Loucy (cell line): ENCODE data around the gene SYNE3.

Source experiments
- H2AFZ ChIP-seq: fragments of 200-600 bp; sonication (generic); 2 replicates; pipeline ENCODE4 v1.6.0; 2016; ENCODE audit warnings: antibody characterized with exemption, mild to moderate bottlenecking, low read length, moderate library complexity
- H3F3A ChIP-seq: fragments of 200-600 bp; 2 replicates; pipeline ENCODE4 v1.6.0; 2016; ENCODE audit warnings: antibody characterized with exemption, low read depth, mild to moderate bottlenecking
- H3K27me3 ChIP-seq: fragments of 200-600 bp; sonication (generic); 2 replicates; pipeline ENCODE4 v1.6.1; 2014; ENCODE audit warnings: low read length, mild to moderate bottlenecking; ENCODE audit not compliant: insufficient read depth, poor library complexity, severe bottlenecking
- H3K36me3 ChIP-seq: fragments of 200-600 bp; sonication (generic); 2 replicates; pipeline ENCODE4 v1.6.1; 2016; ENCODE audit warnings: low read length; ENCODE audit not compliant: insufficient read depth
- H3K4me1 ChIP-seq: fragments of 200-600 bp; sonication (generic); 2 replicates; pipeline ENCODE4 v1.5.1; 2014; ENCODE audit warnings: low read length, mild to moderate bottlenecking; ENCODE audit not compliant: insufficient read depth, poor library complexity, severe bottlenecking
- H3K4me2 ChIP-seq: fragments of 200-600 bp; sonication (generic); 2 replicates; pipeline ENCODE4 v1.6.0; 2014; ENCODE audit warnings: antibody characterized with exemption, low read length, low read depth, mild to moderate bottlenecking; ENCODE audit not compliant: poor library complexity, severe bottlenecking
- H3K4me3 ChIP-seq: fragments of 200-600 bp; sonication (generic); 2 replicates; pipeline ENCODE4 v1.5.1; 2014; ENCODE audit warnings: low read length, mild to moderate bottlenecking, mixed read lengths; ENCODE audit not compliant: poor library complexity, severe bottlenecking
- H3K79me2 ChIP-seq: fragments of 200-600 bp; sonication (generic); 2 replicates; pipeline ENCODE4 v1.6.1; 2014; ENCODE audit warnings: low read length; ENCODE audit not compliant: insufficient read depth
- H3K9ac ChIP-seq: fragments of 200-600 bp; sonication (generic); 2 replicates; pipeline ENCODE4 v1.6.0; 2014; ENCODE audit warnings: mild to moderate bottlenecking, low read depth, low read length, moderate library complexity; ENCODE audit not compliant: poor library complexity, severe bottlenecking
- H3K9me2 ChIP-seq: fragments of 200-600 bp; sonication (generic); replicated peaks from 2 replicates; pipeline ENCODE4 v1.6.1; 2016; ENCODE audit warnings: low read depth, low read length, mixed read lengths
- H3K9me3 ChIP-seq: fragments of 200-600 bp; sonication (generic); 2 replicates; pipeline ENCODE4 v1.6.1; 2014; ENCODE audit warnings: mild to moderate bottlenecking, antibody characterized with exemption, low read length, low read depth; ENCODE audit not compliant: insufficient read depth
- H4K20me1 ChIP-seq: fragments of 200-600 bp; sonication (generic); 2 replicates; pipeline ENCODE4 v1.6.0; 2014; ENCODE audit warnings: antibody characterized with exemption, low read length, mild to moderate bottlenecking; ENCODE audit not compliant: insufficient read depth, poor library complexity, severe bottlenecking
- EZH2phosphoT487 ChIP-seq: fragments of 200-600 bp; IDR thresholded peaks from 2 replicates; pipeline ENCODE4 v1.6.1; 2018; ENCODE audit warnings: antibody characterized with exemption, mild to moderate bottlenecking, moderate library complexity, borderline replicate concordance
- TF ChIP-seq, protein P1 (sequence below): fragments of 200-600 bp; sonication (generic); conservative IDR thresholded peaks from 2 replicates; pipeline ENCODE4 v1.5.1; 2014; ENCODE audit warnings: mild to moderate bottlenecking, antibody characterized with exemption, low read length

Gene SYNE3

DNA sequence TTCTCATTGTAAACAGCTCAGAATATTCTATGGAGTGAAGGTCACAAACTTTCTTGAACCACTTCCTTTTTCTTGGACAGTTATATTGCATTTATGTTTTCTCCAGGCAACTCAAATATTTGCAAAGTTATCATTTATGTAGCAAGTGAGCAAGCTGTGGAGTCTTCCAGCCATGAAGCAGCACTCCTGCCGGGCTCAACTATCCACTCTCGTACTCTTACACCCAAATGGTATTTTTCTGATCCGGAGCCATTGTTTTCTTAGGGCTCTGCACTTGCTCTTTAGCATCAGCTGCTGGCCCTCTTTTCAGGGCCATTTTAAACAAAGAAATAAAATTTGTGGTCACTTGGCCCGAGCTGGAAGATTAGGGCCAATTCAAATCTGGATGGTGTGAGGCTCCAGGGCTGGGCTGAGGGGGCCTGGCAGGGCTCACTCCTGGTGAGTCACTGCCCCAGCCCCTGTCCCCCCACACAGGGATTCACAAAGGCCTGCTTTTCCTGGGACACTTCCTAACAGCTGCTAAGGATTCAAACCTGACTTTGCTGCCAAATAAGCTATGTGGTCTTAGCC is 19.7 kb downstream of the SYNE3 start:
- no peak overlapping the region for H3K9ac ChIP-seq
- peaks cover 19% of the 10 kb centered on the region for H3K4me1 ChIP-seq
- no peaks in the 10 kb centered on the region for H3K27me3 ChIP-seq
- H3K4me3 ChIP-seq = no peak overlapping the region
- H3K79me2 ChIP-seq = no peaks in the 10 kb centered on the region
- no peak overlapping the region for H2AFZ ChIP-seq
- no peaks in the 10 kb centered on the region for H3K9me2 ChIP-seq
- 0 out of 2 replicates have a peak, but pooled peaks cover 3% of the 10 kb centered on the region for H3K9me3 ChIP-seq
- no peaks in the 10 kb centered on the region for H3K36me3 ChIP-seq
- H3K4me2 ChIP-seq = no peak overlapping the region
- TF ChIP-seq EZH2phosphoT487 = no peak
- TF ChIP-seq, protein P1, sequence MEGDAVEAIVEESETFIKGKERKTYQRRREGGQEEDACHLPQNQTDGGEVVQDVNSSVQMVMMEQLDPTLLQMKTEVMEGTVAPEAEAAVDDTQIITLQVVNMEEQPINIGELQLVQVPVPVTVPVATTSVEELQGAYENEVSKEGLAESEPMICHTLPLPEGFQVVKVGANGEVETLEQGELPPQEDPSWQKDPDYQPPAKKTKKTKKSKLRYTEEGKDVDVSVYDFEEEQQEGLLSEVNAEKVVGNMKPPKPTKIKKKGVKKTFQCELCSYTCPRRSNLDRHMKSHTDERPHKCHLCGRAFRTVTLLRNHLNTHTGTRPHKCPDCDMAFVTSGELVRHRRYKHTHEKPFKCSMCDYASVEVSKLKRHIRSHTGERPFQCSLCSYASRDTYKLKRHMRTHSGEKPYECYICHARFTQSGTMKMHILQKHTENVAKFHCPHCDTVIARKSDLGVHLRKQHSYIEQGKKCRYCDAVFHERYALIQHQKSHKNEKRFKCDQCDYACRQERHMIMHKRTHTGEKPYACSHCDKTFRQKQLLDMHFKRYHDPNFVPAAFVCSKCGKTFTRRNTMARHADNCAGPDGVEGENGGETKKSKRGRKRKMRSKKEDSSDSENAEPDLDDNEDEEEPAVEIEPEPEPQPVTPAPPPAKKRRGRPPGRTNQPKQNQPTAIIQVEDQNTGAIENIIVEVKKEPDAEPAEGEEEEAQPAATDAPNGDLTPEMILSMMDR = no peak
- no peaks in the 10 kb centered on the region for H3F3A ChIP-seq
- no peaks in the 10 kb centered on the region for H4K20me1 ChIP-seq

DNA sequence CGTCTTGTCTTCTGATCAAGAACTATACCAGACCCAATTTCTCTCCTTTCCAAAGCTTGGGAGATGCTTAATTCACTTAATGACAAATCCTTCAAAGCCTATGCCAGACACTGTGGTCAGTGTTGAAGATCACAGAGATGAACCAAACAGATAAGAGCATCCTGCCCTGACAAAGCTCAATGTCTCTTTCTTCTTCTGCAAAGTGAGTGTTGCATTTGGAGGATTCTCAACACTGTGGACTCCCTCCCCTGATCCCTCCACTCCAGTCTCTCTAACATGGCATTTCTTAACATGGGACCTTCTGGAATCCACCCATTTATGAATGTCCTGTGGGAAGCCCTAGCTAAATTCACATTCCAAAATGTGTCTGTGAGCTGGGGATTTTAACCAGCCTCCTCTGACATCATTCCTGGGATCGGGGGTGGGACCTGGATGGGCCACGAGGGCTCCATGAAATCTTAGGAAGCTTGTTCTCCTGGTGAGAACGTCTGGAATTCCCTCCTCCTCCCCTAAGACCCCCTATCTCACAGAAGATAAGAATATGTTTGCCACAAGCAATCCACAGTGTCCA is 20.3 kb downstream of the SYNE3 start:
- Histone ChIP-seq H3K4me2 (no peak overlapping the region), H3K9ac (no peak overlapping the region), H3K27me3 (no peaks in the 10 kb centered on the region), H3K79me2 (no peaks in the 10 kb centered on the region), H3K9me2 (no peaks in the 10 kb centered on the region), H3F3A (no peaks in the 10 kb centered on the region), H4K20me1 (no peaks in the 10 kb centered on the region), H3K4me1 (peaks cover 19% of the 10 kb centered on the region), H3K9me3 (0 out of 2 replicates have a peak, but pooled peaks cover 4% of the 10 kb centered on the region), H3K36me3 (no peaks in the 10 kb centered on the region), H2AFZ (no peak overlapping the region), H3K4me3 (no peak overlapping the region)
- TF ChIP-seq EZH2phosphoT487 = no peak
- TF ChIP-seq, protein P1 = no peak

DNA sequence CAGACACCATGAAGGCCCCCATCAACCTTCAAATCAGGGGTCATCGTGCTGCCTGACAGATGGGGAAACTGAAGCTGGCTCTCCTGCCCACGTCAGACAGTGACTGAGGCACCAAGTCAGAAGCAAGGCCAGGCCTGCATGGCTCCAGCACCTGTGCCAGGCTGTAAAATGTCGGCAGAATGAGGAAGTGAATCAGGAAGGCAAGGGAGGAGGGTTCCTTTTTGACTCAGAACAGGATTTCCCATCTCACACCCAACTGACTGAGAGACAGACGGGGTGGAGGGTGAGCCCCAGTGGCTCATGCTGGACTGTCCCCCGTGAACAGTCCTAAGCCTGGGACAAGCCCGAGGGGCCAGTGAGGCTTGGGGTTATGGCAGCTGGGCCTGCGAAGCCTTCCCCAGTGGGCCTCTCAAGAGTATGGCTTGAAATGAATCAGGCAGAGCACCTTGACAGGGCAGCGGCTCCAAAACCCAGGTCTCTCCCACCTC is 20.9 kb downstream of the SYNE3 start:
- no peaks in the 10 kb centered on the region for H3K79me2 ChIP-seq
- H3K4me2 ChIP-seq = no peak overlapping the region
- no peak overlapping the region for H2AFZ ChIP-seq
- no peaks in the 10 kb centered on the region for H3F3A ChIP-seq
- no peaks in the 10 kb centered on the region for H4K20me1 ChIP-seq
- no peak overlapping the region for H3K9ac ChIP-seq
- no peak for TF ChIP-seq EZH2phosphoT487
- TF ChIP-seq, protein P1 = no peak
- H3K4me3 ChIP-seq = no peak overlapping the region
- no peaks in the 10 kb centered on the region for H3K9me2 ChIP-seq
- H3K27me3 ChIP-seq = no peaks in the 10 kb centered on the region
- 0 out of 2 replicates have a peak, but pooled peaks cover 4% of the 10 kb centered on the region for H3K9me3 ChIP-seq
- peaks cover 19% of the 10 kb centered on the region for H3K4me1 ChIP-seq
- no peaks in the 10 kb centered on the region for H3K36me3 ChIP-seq
